ENCODE results near the gene MKRN1.
"Not testable (repeated sequence)": the region's sequence is repeated elsewhere in the genome, so short reads cannot be mapped to it uniquely, and the experiment has no call there.

The MKRN1 gene

DNA sequence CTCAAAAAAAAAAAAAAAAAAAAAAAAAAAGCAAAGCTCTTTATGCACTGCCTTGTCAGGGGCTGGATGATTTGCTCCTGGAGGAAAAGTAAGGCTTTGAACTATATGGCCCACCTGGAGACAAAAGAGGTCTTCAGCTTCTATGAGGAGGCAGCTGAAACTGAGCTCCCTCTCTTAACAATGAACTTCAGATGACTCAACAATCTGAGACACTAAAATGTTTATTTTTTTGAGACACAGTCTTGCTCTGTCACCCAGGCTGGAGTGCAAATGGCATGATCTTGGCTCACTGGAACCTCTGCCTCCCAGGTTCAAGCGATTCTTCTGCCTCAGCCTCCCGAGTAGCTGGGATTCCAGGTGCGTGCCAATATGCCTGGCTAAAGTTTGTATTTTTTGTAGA, 38.7 kb downstream of the MKRN1 start:
- H3K27me3 ChIP-seq (ENCODE audit: control insufficient read depth, insufficient read depth, low read length, poor library complexity, severe bottlenecking), result no peaks in the 10 kb centered on the region
- H3K36me3 ChIP-seq (ENCODE audit: control insufficient read depth, insufficient read depth, low read length), result no peaks in the 10 kb centered on the region
- no peak overlapping the region for H3K4me3 ChIP-seq (ENCODE audit: insufficient read depth, low read depth, low read length)
- H3K27ac ChIP-seq (ENCODE audit: insufficient read depth, low read depth, low read length, poor library complexity, severe bottlenecking), result no peak overlapping the region
- 89 to 92% methylated on average over 3 of the region's 3 CpGs for WGBS, 2 experiments
- no peaks in the 10 kb centered on the region for H3K9me3 ChIP-seq (ENCODE audit: control insufficient read depth, low read length)
- H3K4me1 ChIP-seq (ENCODE audit: control insufficient read depth, insufficient read depth, low read length), result no peaks in the 10 kb centered on the region

DNA sequence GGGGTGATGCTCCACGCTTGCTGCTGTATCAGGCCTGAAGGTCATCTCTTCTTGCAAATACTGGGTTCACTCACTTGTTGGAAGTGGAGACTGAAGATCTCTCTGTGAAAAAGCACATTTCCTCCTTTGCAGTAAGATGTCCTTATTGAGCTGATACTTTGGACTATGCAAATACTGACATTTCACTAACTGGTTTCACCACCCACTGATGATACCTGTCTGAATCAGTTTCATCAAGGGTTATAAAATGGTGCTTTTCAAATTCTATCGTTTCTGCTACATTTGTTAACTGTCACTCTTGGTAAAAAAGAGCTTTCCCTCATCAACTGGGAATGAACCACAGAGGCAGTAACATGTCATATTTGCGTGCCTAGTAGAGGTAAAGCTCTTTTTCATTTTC, 39.9 kb downstream of the MKRN1 start:
- no peak overlapping the region for H3K27ac ChIP-seq (ENCODE audit: insufficient read depth, low read depth, low read length, poor library complexity, severe bottlenecking)
- 95 to 97% methylated on average over 3 of the region's 3 CpGs for WGBS, 2 experiments
- H3K4me3 ChIP-seq (ENCODE audit: insufficient read depth, low read depth, low read length), result no peak overlapping the region

GRCh38 chr7:140435252-140435895, 43.9 kb downstream of the MKRN1 start:
- Histone ChIP-seq H3K36me3 (ENCODE audit: control insufficient read depth, insufficient read depth, low read length) (no peaks in the 10 kb centered on the region), H3K27me3 (ENCODE audit: control insufficient read depth, insufficient read depth, low read length, poor library complexity, severe bottlenecking) (no peaks in the 10 kb centered on the region), H3K27ac (ENCODE audit: insufficient read depth, low read depth, low read length, poor library complexity, severe bottlenecking) (no peak overlapping the region), H3K4me1 (ENCODE audit: control insufficient read depth, insufficient read depth, low read length) (no peaks in the 10 kb centered on the region), H3K4me3 (ENCODE audit: insufficient read depth, low read depth, low read length) (no peak overlapping the region), H3K9me3 (ENCODE audit: control insufficient read depth, low read length) (no peaks in the 10 kb centered on the region)
- 95 to 96% methylated on average over 51 of the region's 51 CpGs for whole genome bisulfite sequencing, 2 experiments

More for the DNA sequence above, 39.9 kb downstream of the MKRN1 start:
- H3K9me3 ChIP-seq (ENCODE audit: control insufficient read depth, low read length), result no peaks in the 10 kb centered on the region
- H3K4me1 ChIP-seq (ENCODE audit: control insufficient read depth, insufficient read depth, low read length), result no peaks in the 10 kb centered on the region
- H3K36me3 ChIP-seq (ENCODE audit: control insufficient read depth, insufficient read depth, low read length), result no peaks in the 10 kb centered on the region
- H3K27me3 ChIP-seq (ENCODE audit: control insufficient read depth, insufficient read depth, low read length, poor library complexity, severe bottlenecking), result no peaks in the 10 kb centered on the region

GRCh38 chr7:140433396-140433795, 45.9 kb downstream of the MKRN1 start:
- Histone ChIP-seq H3K4me1 (ENCODE audit: control insufficient read depth, insufficient read depth, low read length) (no peaks in the 10 kb centered on the region), H3K9me3 (ENCODE audit: control insufficient read depth, low read length) (no peaks in the 10 kb centered on the region), H3K4me3 (ENCODE audit: insufficient read depth, low read depth, low read length) (no peak overlapping the region), H3K36me3 (ENCODE audit: control insufficient read depth, insufficient read depth, low read length) (no peaks in the 10 kb centered on the region), H3K27ac (ENCODE audit: insufficient read depth, low read depth, low read length, poor library complexity, severe bottlenecking) (no peak overlapping the region), H3K27me3 (ENCODE audit: control insufficient read depth, insufficient read depth, low read length, poor library complexity, severe bottlenecking) (no peaks in the 10 kb centered on the region)
- 77 to 93% methylated on average over 3 of the region's 3 CpGs for WGBS, 2 experiments

GRCh38 chr7:140426130-140426529, 53.2 kb downstream of the MKRN1 start:
- no peaks in the 10 kb centered on the region for H3K36me3 ChIP-seq (ENCODE audit: control insufficient read depth, insufficient read depth, low read length)
- H3K4me1 ChIP-seq (ENCODE audit: control insufficient read depth, insufficient read depth, low read length), result no peaks in the 10 kb centered on the region
- no peak overlapping the region for H3K4me3 ChIP-seq (ENCODE audit: insufficient read depth, low read depth, low read length)
- H3K27me3 ChIP-seq (ENCODE audit: control insufficient read depth, insufficient read depth, low read length, poor library complexity, severe bottlenecking), result no peaks in the 10 kb centered on the region
- H3K27ac ChIP-seq (ENCODE audit: insufficient read depth, low read depth, low read length, poor library complexity, severe bottlenecking), result no peak overlapping the region
- 94 to 95% methylated on average over 6 of the region's 6 CpGs for WGBS, 2 experiments
- no peaks in the 10 kb centered on the region for H3K9me3 ChIP-seq (ENCODE audit: control insufficient read depth, low read length)

- H3K9me3 ChIP-seq (ENCODE audit: control insufficient read depth, low read length), result no peaks in the 10 kb centered on the region
- 95 to 96% methylated on average over 12 of the region's 12 CpGs for WGBS, 2 experiments
- no peaks in the 10 kb centered on the region for H3K4me1 ChIP-seq (ENCODE audit: control insufficient read depth, insufficient read depth, low read length)
- no peaks in the 10 kb centered on the region for H3K36me3 ChIP-seq (ENCODE audit: control insufficient read depth, insufficient read depth, low read length)
- no peak overlapping the region for H3K4me3 ChIP-seq (ENCODE audit: insufficient read depth, low read depth, low read length)
- H3K27me3 ChIP-seq (ENCODE audit: control insufficient read depth, insufficient read depth, low read length, poor library complexity, severe bottlenecking), result no peaks in the 10 kb centered on the region
- no peak overlapping the region for H3K27ac ChIP-seq (ENCODE audit: insufficient read depth, low read depth, low read length, poor library complexity, severe bottlenecking)
These were observed 53.6 kb downstream of the MKRN1 start for GRCh38 chr7:140425718-140426117.

- WGBS, 2 experiments, result 91 to 100% methylated on average over 3 of the region's 3 CpGs
- Histone ChIP-seq H3K27ac (ENCODE audit: insufficient read depth, low read depth, low read length, poor library complexity, severe bottlenecking) (no peak overlapping the region), H3K27me3 (ENCODE audit: control insufficient read depth, insufficient read depth, low read length, poor library complexity, severe bottlenecking) (no peaks in the 10 kb centered on the region), H3K9me3 (ENCODE audit: control insufficient read depth, low read length) (no peaks in the 10 kb centered on the region), H3K4me1 (ENCODE audit: control insufficient read depth, insufficient read depth, low read length) (no peaks in the 10 kb centered on the region), H3K36me3 (ENCODE audit: control insufficient read depth, insufficient read depth, low read length) (no peaks in the 10 kb centered on the region), H3K4me3 (ENCODE audit: insufficient read depth, low read depth, low read length) (no peak overlapping the region)
These were observed 55.8 kb downstream of the MKRN1 start for GRCh38 chr7:140423501-140423900.

- WGBS, 2 experiments, result 86 to 92% methylated on average over 1 of the region's 2 CpGs
- Histone ChIP-seq H3K4me1 (ENCODE audit: control insufficient read depth, insufficient read depth, low read length) (no peaks in the 10 kb centered on the region), H3K27ac (ENCODE audit: insufficient read depth, low read depth, low read length, poor library complexity, severe bottlenecking) (no peak overlapping the region), H3K9me3 (ENCODE audit: control insufficient read depth, low read length) (no peaks in the 10 kb centered on the region), H3K4me3 (ENCODE audit: insufficient read depth, low read depth, low read length) (no peak overlapping the region), H3K36me3 (ENCODE audit: control insufficient read depth, insufficient read depth, low read length) (no peaks in the 10 kb centered on the region), H3K27me3 (ENCODE audit: control insufficient read depth, insufficient read depth, low read length, poor library complexity, severe bottlenecking) (no peaks in the 10 kb centered on the region)
These were observed 57.8 kb downstream of the MKRN1 start for GRCh38 chr7:140421521-140421920.

- no peak overlapping the region for H3K4me3 ChIP-seq (ENCODE audit: insufficient read depth, low read depth, low read length)
- no peak overlapping the region for H3K27ac ChIP-seq (ENCODE audit: insufficient read depth, low read depth, low read length, poor library complexity, severe bottlenecking)
- H3K4me1 ChIP-seq (ENCODE audit: control insufficient read depth, insufficient read depth, low read length), result no peaks in the 10 kb centered on the region
- H3K36me3 ChIP-seq (ENCODE audit: control insufficient read depth, insufficient read depth, low read length), result no peaks in the 10 kb centered on the region
- WGBS, 2 experiments, result 94 to 95% methylated on average over 4 of the region's 4 CpGs
- H3K9me3 ChIP-seq (ENCODE audit: control insufficient read depth, low read length), result no peaks in the 10 kb centered on the region
- H3K27me3 ChIP-seq (ENCODE audit: control insufficient read depth, insufficient read depth, low read length, poor library complexity, severe bottlenecking), result no peaks in the 10 kb centered on the region
These were observed 60.7 kb downstream of the MKRN1 start for GRCh38 chr7:140418653-140419052.

GRCh38 chr7:140418156-140418472, 61.2 kb downstream of the MKRN1 start:
- H3K4me1 ChIP-seq (ENCODE audit: control insufficient read depth, insufficient read depth, low read length); H3K36me3 ChIP-seq (ENCODE audit: control insufficient read depth, insufficient read depth, low read length); H3K27ac ChIP-seq (ENCODE audit: insufficient read depth, low read depth, low read length, poor library complexity, severe bottlenecking); H3K4me3 ChIP-seq (ENCODE audit: insufficient read depth, low read depth, low read length); H3K27me3 ChIP-seq (ENCODE audit: control insufficient read depth, insufficient read depth, low read length, poor library complexity, severe bottlenecking); H3K9me3 ChIP-seq (ENCODE audit: control insufficient read depth, low read length): not testable (repeated sequence)
- WGBS, 2 experiments, result 93 to 96% methylated on average over 4 to 5 of the region's 5 CpGs
